T-cell (primary cell): ENCODE results near the gene CCDC38. TPM values are rescaled to one million over a fixed set of nuclear protein-coding genes. Genes with fewer than 3 reads are reported as not detected.

Experiments used
- ATAC-seq, 4 experiments: fragments of 200-7000 bp in 3 of 4; fragments of 150-1000 bp in 1 of 4; cut with Tn5 transposase; replicated peaks in 1 of 4; 1 replicate in 3 of 4; 2 replicates in 1 of 4; pipeline ENCODE4 v1.10.0; 2021; ENCODE audit warnings: moderate library complexity in 3 of 4, mild to moderate bottlenecking in 2 of 4, moderate number of reproducible peaks in 1 of 4
- CTCF ChIA-PET, 2 donors: fragments of 300-600 bp; sonication (Branson Sonifier 250); formaldehyde crosslinking; loops; one replicate each; lab custom pipeline; 2022; ENCODE audit warnings: antibody characterized with exemption in 2 of 2; lab: Charles Lee
- POLR2A ChIA-PET, 2 donors: fragments of 300-600 bp; sonication (Branson Sonifier 250); formaldehyde crosslinking; loops; one replicate each; lab custom pipeline; 2022; ENCODE audit warnings: antibody characterized with exemption in 2 of 2; lab: Charles Lee
- DNase-seq, 35 experiments: peaks; one replicate each; pipeline versions ENCODE4 v3.0.0 to v3.0.0-alpha.2; 2013 to 2023
- H3K27ac ChIP-seq: one replicate; pipeline ENCODE4 v1.5.1; 2013; ENCODE audit warnings: low read length
- H3K27me3 ChIP-seq, 2 experiments: replicated peaks in 1 of 2; 1 replicate in 1 of 2; 2 replicates in 1 of 2; pipeline versions ENCODE4 v1.6.1 to v1.7.0; 2013; ENCODE audit warnings: low read length in 1 of 2, mixed read lengths in 1 of 2; ENCODE audit not compliant: control insufficient read depth in 2 of 2, insufficient read depth in 2 of 2; ENCODE audit errors: extremely low read depth in 1 of 2
- H3K36me3 ChIP-seq, 2 donors: 1 replicate in 1 of 2; 2 replicates in 1 of 2; pipeline versions ENCODE4 v1.6.1 to v1.7.0; 2013; ENCODE audit warnings: low read length in 1 of 2; ENCODE audit not compliant: control insufficient read depth in 2 of 2, insufficient read depth in 1 of 2; ENCODE audit errors: extremely low read depth in 1 of 2
- H3K4me1 ChIP-seq, 2 experiments: 1 replicate in 1 of 2; 2 replicates in 1 of 2; pipeline versions ENCODE4 v1.6.1 to v1.7.0; 2013; ENCODE audit warnings: low read length in 2 of 2, mixed read lengths in 1 of 2; ENCODE audit not compliant: insufficient read depth in 2 of 2, control insufficient read depth in 1 of 2; ENCODE audit errors: extremely low read depth in 1 of 2
- H3K4me3 ChIP-seq, 2 donors: 1 replicate in 1 of 2; 2 replicates in 1 of 2; pipeline versions ENCODE4 v1.5.1 to v1.7.0; 2013; ENCODE audit warnings: mild to moderate bottlenecking in 2 of 2, low read length in 1 of 2, moderate library complexity in 1 of 2; ENCODE audit not compliant: control insufficient read depth in 1 of 2; ENCODE audit errors: extremely low read depth in 1 of 2
- H3K9me3 ChIP-seq: 2 replicates; pipeline ENCODE4 v1.7.0; 2013
- H3K27ac Mint-ChIP-seq, 2 donors: one replicate each; pipeline ENCODE4 v1.8.0; 2020 to 2021; ENCODE audit warnings: mild to moderate bottlenecking in 2 of 2, mixed read lengths in 2 of 2
- H3K27me3 Mint-ChIP-seq, 2 donors: one replicate each; pipeline ENCODE4 v1.8.0; 2021 to 2022; ENCODE audit warnings: mixed read lengths in 2 of 2
- H3K36me3 Mint-ChIP-seq: one replicate; pipeline ENCODE4 v1.8.0; 2021; ENCODE audit warnings: mixed read lengths
- H3K4me1 Mint-ChIP-seq, 3 donors: one replicate each; pipeline ENCODE4 v1.8.0; 2020 to 2022; ENCODE audit warnings: mixed read lengths in 3 of 3, mild to moderate bottlenecking in 1 of 3
- H3K4me3 Mint-ChIP-seq, 3 donors: one replicate each; pipeline ENCODE4 v1.8.0; 2020 to 2022; ENCODE audit warnings: mild to moderate bottlenecking in 3 of 3, mixed read lengths in 3 of 3, moderate library complexity in 3 of 3
- H3K9me3 Mint-ChIP-seq, 3 donors: one replicate each; pipeline ENCODE4 v1.8.0; 2020 to 2022; ENCODE audit warnings: mixed read lengths in 3 of 3
- WGBS: methylation state at CpG from one replicate; pipeline ENCODE4 v1.1.5; 2013; ENCODE audit warnings: missing lambda C conversion rate; ENCODE audit not compliant: insufficient coverage; 5-methylcytosine and 5-hydroxymethylcytosine counted together
- total RNA-seq, 35 experiments: library from RNA in 6 of 35; stranded (reverse) in 6 of 35; fragments of 120-200 nt in 1 of 35; gene quantifications; one replicate each; pipeline versions ENCODE4 v1.2.1 to v1.2.4 and lab custom pipeline; 2013 to 2026

Gene CCDC38
- total RNA-seq, 5 donors from 2014 or later (not counting 1 experiment from before 2014, with no cell fraction given), result 0.14 to 1.4 (median 0.49) TPM; not detected in 2

DNA sequence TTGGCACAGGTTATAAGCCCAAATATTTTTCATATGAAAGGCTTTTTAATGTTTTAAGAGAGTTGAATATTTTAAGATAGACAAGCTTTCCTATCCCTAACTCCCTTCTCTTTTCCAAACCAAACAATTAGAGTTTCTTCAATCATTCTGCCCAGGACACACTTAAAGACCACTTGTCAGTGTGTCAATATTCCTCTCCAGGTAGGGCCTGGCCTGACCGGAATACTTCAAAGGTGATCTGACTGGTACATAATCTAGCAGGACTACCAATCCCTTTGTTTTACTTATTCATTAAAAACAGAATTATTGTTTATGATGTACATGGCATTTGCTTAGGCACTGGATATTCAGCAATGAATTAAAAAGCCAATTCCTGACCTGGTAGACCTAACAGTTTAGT is 107.8 kb downstream of the CCDC38 start:
- no CpG with 5 or more reads among the region's 1 CpG for WGBS
- no peak for ATAC-seq
- POLR2A ChIA-PET, result interaction anchor here in 1 of 2 donors (0.6 kb wide), 1 partner anchor 689 kb away, joined by 3 read pairs; no protein-coding TSS in a partner anchor
- Mint-ChIP-seq H3K36me3 (no peaks in the 10 kb centered on the region), H3K27ac (no peak overlapping the region), H3K4me3 (no peak overlapping the region), H3K9me3 (peaks cover 0 to 3% (median 0%) of the 10 kb centered on the region in 3 donors), H3K4me1 (peaks cover 7 to 10% (median 8%) of the 10 kb centered on the region in 3 donors), H3K27me3 (peaks cover 25 to 29% of the 10 kb centered on the region in 2 donors)
- H3K27ac ChIP-seq, result no peak overlapping the region
- CTCF ChIA-PET, result no interaction called here
- no peak for DNase-seq
- peaks cover 6 to 7% of the 10 kb centered on the region in 2 experiments for H3K27me3 ChIP-seq
- H3K4me3 ChIP-seq, result no peak overlapping the region
- no peaks in the 10 kb centered on the region for H3K9me3 ChIP-seq
- peaks cover 0 to 3% of the 10 kb centered on the region in 2 experiments for H3K4me1 ChIP-seq
- H3K36me3 ChIP-seq, result no peaks in the 10 kb centered on the region

DNA sequence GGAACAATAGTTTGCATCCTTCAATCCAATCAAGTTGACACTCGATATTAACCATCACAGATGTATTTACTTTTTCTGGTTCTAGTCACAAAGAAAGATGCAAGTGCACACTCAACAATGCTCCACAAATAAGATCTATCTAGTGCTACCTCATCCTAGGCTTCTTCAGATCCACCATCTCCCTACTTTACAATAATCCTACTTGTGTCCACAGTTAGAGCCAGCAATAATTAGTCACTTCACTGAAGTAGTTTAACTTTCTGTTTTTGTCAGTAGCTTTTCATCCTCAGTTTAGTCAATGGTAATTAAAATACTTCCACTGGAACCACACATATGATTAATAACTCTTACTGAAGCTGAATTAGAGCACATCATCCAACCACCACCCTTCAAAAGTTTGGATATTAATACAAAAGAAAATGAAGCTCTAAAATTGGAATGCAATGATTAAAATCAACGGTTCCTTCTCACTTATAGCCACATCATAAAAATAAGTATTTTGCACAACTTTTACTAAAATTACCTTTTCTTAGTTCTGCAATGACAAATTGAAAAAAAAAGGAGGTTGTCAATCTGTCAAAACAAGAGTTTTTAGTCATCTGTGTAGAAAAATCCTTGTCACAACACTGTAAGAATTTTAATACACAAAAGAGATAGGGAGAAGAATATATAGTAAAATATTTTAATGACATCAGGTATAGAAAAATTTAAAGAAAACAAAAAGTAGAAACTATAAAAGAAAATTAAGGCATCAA is 111.9 kb downstream of the CCDC38 start:
- H3K27ac ChIP-seq, result no peak overlapping the region
- ATAC-seq (no peak), DNase-seq (no peak)
- ChIA-PET POLR2A (no interaction called here), CTCF (interaction anchor here in 1 of 2 donors (0.6 to 0.7 kb wide), 2 partner anchors 18 to 739 kb away, joined by 3 read pairs; no protein-coding TSS in a partner anchor)
- no peak overlapping the region for H3K4me3 Mint-ChIP-seq
- peaks cover 0 to 2% of the 10 kb centered on the region in 2 experiments for H3K27me3 ChIP-seq
- no peaks in the 10 kb centered on the region for H3K4me1 ChIP-seq
- WGBS, result 94% methylated on average over 1 of the region's 2 CpGs
- peaks cover 16 to 29% of the 10 kb centered on the region in 2 donors for H3K27me3 Mint-ChIP-seq
- no peak overlapping the region for H3K4me3 ChIP-seq
- H3K9me3 ChIP-seq, result no peaks in the 10 kb centered on the region
- no peaks in the 10 kb centered on the region for H3K4me1 Mint-ChIP-seq
- H3K27ac Mint-ChIP-seq, result no peak overlapping the region
- no peaks in the 10 kb centered on the region for H3K36me3 Mint-ChIP-seq
- H3K9me3 Mint-ChIP-seq, result peaks cover 0 to 3% (median 0%) of the 10 kb centered on the region in 3 donors
- no peaks in the 10 kb centered on the region for H3K36me3 ChIP-seq

DNA sequence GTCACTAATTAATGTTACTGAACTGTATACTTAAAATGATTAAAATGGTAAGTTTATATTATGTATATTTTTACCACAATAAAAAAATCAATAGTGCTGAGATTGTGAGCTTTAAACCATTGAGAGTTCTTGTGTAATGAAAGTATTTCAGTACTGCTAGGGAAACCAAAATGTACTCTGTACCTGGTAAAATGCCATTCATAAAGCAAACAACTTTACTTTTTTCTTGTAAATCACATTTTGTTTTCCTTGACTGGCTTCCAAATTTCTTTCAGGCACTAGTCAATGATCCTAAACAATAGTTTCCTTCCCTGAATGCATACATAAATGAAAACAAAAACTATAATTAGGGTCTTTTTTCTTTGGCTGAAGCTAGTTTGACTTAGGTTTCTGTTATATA is 113.0 kb downstream of the CCDC38 start:
- ChIA-PET POLR2A (no interaction called here), CTCF (interaction anchor here in 1 of 2 donors (0.6 kb wide), 1 partner anchor 615 kb away, joined by 4 read pairs; no protein-coding TSS in a partner anchor)
- no peak overlapping the region for H3K27ac Mint-ChIP-seq
- DNase-seq (no peak), ATAC-seq (no peak)
- H3K9me3 ChIP-seq, result no peaks in the 10 kb centered on the region
- no peak overlapping the region for H3K4me3 ChIP-seq
- H3K36me3 Mint-ChIP-seq, result no peaks in the 10 kb centered on the region
- no peaks in the 10 kb centered on the region for H3K4me1 ChIP-seq
- no peak overlapping the region for H3K27ac ChIP-seq
- peaks cover 0 to 3% (median 0%) of the 10 kb centered on the region in 3 donors for H3K9me3 Mint-ChIP-seq
- H3K36me3 ChIP-seq, result no peaks in the 10 kb centered on the region
- H3K4me3 Mint-ChIP-seq, result no peak overlapping the region
- peaks cover 0 to 2% of the 10 kb centered on the region in 2 experiments for H3K27me3 ChIP-seq
- H3K4me1 Mint-ChIP-seq, result no peaks in the 10 kb centered on the region
- peaks cover 16 to 30% of the 10 kb centered on the region in 2 donors for H3K27me3 Mint-ChIP-seq

DNA sequence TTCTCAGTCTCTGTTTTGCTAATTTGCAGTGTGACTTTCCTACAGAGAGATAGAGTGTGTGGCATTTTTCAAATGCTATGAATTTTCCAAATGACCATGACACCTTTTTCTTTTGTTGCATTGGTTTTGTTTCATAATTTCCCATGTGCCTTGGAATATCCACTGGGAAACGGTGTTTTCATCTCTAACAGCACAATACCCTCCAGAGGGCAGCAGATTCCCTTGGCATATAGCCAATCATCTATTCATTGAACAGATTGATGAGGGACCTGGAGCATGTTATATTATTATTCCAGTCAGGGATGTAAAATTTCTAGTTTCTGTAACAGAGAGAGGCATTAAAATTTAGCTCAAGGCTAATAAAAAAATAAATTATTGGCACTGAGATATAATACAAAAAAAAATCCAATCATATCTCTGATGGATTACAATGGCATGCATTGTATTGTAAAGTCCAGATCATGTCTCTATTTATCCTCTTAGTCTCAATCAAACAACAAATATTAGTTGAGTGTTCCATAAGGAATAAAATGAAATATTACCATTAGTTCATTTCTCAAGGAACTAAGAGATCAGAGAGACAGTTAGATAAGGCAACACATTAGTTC is 122.2 kb downstream of the CCDC38 start:
- H3K4me1 Mint-ChIP-seq, result no peaks in the 10 kb centered on the region
- DNase-seq, result peak in 1 of 35 experiments; percentile 24

More for the DNA sequence above, 122.2 kb downstream of the CCDC38 start:
- no peaks in the 10 kb centered on the region for H3K9me3 ChIP-seq
- no peaks in the 10 kb centered on the region for H3K4me1 ChIP-seq
- no peak overlapping the region for H3K4me3 ChIP-seq
- ChIA-PET CTCF (no interaction called here), POLR2A (no interaction called here)
- Mint-ChIP-seq H3K27me3 (peaks cover 16 to 19% of the 10 kb centered on the region in 2 donors), H3K36me3 (no peaks in the 10 kb centered on the region), H3K4me3 (no peak overlapping the region), H3K9me3 (no peaks in the 10 kb centered on the region), H3K27ac (no peak overlapping the region)
- no CpG with 5 or more reads among the region's 1 CpG for WGBS
- H3K27ac ChIP-seq, result no peak overlapping the region
- no peak for ATAC-seq
- no peaks in the 10 kb centered on the region for H3K36me3 ChIP-seq
- peaks cover 0 to 7% of the 10 kb centered on the region in 2 experiments for H3K27me3 ChIP-seq

Other genes starting within 250 kb of the CCDC38 start
- gene NTN4, start 151.8 kb downstream of the CCDC38 start, total RNA-seq, result 1 to 10 TPM in 3 of 5 donors, under 1 TPM in 2; 0.53 to 4.1 (median 1.3) TPM
- 10 to 100 TPM; 14.0 to 33.6 (median 19.3) TPM for gene SNRPF, start 83.7 kb downstream of the CCDC38 start, total RNA-seq
- gene AMDHD1, start 717 bp upstream of the CCDC38 start, total RNA-seq, result 1 to 10 TPM in 4 of 5 donors, under 1 TPM in 1; 0.40 to 2.6 (median 1.2) TPM
- 1 to 10 TPM in 3 of 5 donors, under 1 TPM in 2; 0.54 to 2.4 (median 1.1) TPM for gene HAL, start 53.7 kb upstream of the CCDC38 start, total RNA-seq
- 10 to 100 TPM; 50.5 to 61.6 (median 58.7) TPM for gene LTA4H, start 93.0 kb upstream of the CCDC38 start, total RNA-seq